Measurements from ENCODE around the gene SLC39A7.

Gene SLC39A7

GRCh38 chr6:33170176-33171015, 30.3 kb upstream of the SLC39A7 start:
- DNase-seq, result no peak

GRCh38 chr6:33171016-33171879, 29.4 kb upstream of the SLC39A7 start:
- no peak for DNase-seq

GRCh38 chr6:33171880-33172687, 28.6 kb upstream of the SLC39A7 start:
- no peak for DNase-seq

- peak; percentile 64 to 75 (median 68) for DNase-seq
Measured at GRCh38 chr6:33172688-33173534, 27.8 kb upstream of the SLC39A7 start.

- no peak for DNase-seq
Measured at GRCh38 chr6:33173535-33174180, 27.0 kb upstream of the SLC39A7 start.

- DNase-seq, result no peak
Measured at GRCh38 chr6:33174784-33175183, 25.9 kb upstream of the SLC39A7 start.

GRCh38 chr6:33175436-33176069, 25.1 kb upstream of the SLC39A7 start:
- DNase-seq, result no peak

- no peak for DNase-seq
Measured at GRCh38 chr6:33176906-33177305, 23.8 kb upstream of the SLC39A7 start.

GRCh38 chr6:33177552-33178446, 22.9 kb upstream of the SLC39A7 start:
- no peak for DNase-seq

- DNase-seq, result no peak
Measured at GRCh38 chr6:33178755-33179475, 21.8 kb upstream of the SLC39A7 start.

- no peak for DNase-seq
Measured at GRCh38 chr6:33181141-33181540, 19.5 kb upstream of the SLC39A7 start.

- DNase-seq, result no peak
Measured at GRCh38 chr6:33183071-33183683, 17.5 kb upstream of the SLC39A7 start.

GRCh38 chr6:33185190-33185589, 15.5 kb upstream of the SLC39A7 start:
- DNase-seq, result no peak

GRCh38 chr6:33185654-33186187, 14.9 kb upstream of the SLC39A7 start:
- DNase-seq, result no peak

GRCh38 chr6:33187809-33188208, 12.9 kb upstream of the SLC39A7 start:
- DNase-seq, result no peak

- DNase-seq, result no peak
Measured at GRCh38 chr6:33189164-33189563, 11.5 kb upstream of the SLC39A7 start.

- no peak for DNase-seq
Measured at GRCh38 chr6:33189625-33190448, 10.8 kb upstream of the SLC39A7 start.
